ENCODE measurements around the gene MACROD2.

DNA sequence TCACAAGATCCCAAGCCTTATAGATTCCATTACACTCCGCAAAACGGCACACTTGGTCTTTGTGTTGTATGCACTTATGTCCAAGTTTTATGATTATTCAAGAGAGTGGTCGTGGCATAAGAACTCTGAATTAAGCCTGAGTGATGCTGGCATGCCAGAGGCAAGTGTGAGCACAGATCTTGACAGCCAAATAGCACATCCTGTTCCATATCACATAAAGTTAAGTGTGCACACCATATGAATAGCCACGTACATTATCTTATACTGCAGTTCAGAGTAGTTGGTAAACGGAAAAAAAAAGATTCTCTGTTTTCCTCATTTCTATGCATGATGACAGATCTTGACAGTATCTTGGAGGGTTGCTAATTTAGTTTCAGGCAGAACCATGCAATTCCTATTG lies 1069.4 kb downstream of the MACROD2 start:
- TF ChIP-seq, protein P1, sequence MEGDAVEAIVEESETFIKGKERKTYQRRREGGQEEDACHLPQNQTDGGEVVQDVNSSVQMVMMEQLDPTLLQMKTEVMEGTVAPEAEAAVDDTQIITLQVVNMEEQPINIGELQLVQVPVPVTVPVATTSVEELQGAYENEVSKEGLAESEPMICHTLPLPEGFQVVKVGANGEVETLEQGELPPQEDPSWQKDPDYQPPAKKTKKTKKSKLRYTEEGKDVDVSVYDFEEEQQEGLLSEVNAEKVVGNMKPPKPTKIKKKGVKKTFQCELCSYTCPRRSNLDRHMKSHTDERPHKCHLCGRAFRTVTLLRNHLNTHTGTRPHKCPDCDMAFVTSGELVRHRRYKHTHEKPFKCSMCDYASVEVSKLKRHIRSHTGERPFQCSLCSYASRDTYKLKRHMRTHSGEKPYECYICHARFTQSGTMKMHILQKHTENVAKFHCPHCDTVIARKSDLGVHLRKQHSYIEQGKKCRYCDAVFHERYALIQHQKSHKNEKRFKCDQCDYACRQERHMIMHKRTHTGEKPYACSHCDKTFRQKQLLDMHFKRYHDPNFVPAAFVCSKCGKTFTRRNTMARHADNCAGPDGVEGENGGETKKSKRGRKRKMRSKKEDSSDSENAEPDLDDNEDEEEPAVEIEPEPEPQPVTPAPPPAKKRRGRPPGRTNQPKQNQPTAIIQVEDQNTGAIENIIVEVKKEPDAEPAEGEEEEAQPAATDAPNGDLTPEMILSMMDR (IDR thresholded peaks at IDR 0.05) = no peak
- no peak for TF ChIP-seq POLR2A (IDR thresholded peaks at IDR 0.05)
